ENCODE data around the gene B4GALNT1.
"Not testable (repeated sequence)": the region's sequence is repeated elsewhere in the genome, so short reads cannot be mapped to it uniquely, and the experiment has no call there.

DNA sequence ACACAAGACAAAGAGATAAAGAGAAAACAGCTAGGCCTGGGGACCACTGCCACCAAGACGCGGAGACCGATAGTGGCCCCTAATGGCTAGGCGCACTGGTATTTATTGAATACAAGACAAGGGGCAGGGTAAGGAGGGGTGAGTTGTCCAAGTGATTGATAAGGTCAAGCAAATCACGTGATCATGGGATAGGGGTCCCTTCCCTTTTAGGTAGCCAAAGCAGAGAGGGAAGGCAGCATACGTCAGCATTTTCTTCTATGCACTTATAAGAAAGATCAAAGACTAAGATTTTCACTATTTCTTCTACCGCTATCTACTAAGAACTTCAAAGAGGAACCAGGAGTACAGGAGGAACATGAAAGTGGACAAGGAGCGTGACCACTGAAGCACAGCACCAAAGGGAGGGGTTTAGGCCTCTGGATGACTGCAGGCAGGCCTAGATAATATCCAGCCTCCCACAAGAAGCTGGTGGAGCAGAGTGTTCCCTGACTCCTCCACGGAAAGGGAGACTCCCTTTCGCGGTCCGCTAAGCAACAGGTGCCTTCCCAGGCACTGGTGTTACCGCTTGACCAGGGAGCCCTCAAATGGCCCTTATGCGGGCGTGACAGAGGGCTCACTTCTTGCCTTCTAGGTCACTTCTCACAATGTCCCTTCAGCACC lies 43.9 kb downstream of the B4GALNT1 start:
- not testable (repeated sequence) for TF ChIP-seq CTCF, POLR2A (IDR thresholded peaks at IDR 0.05)

Measured in esophagus squamous epithelium (tissue), 4 donors.